Neuronal stem cell (in vitro differentiated cells): Measurements from ENCODE around the gene MYO9A.

ENCODE experiments used
- DNase-seq: peaks from one replicate; pipeline ENCODE4 v3.0.0-alpha.2; 2013; ENCODE audit warnings: low spot score
- H2AFZ ChIP-seq: one replicate; pipeline ENCODE4 v1.6.1; 2013; ENCODE audit warnings: mild to moderate bottlenecking, low read length, inconsistent platforms
- H2AK5ac ChIP-seq: 2 replicates; pipeline ENCODE4 v1.6.1; 2013; ENCODE audit warnings: low read depth, mild to moderate bottlenecking, inconsistent platforms, low read length, moderate library complexity, mixed read lengths
- H2BK120ac ChIP-seq: 2 replicates; pipeline ENCODE4 v1.6.1; 2013; ENCODE audit warnings: low read depth, mild to moderate bottlenecking, inconsistent platforms, low read length, moderate library complexity, mixed read lengths
- H2BK12ac ChIP-seq: one replicate; pipeline ENCODE4 v1.6.1; 2013; ENCODE audit warnings: low read length, inconsistent platforms
- H2BK15ac ChIP-seq: 2 replicates; pipeline ENCODE4 v1.6.1; 2013; ENCODE audit warnings: mild to moderate bottlenecking, low read length, inconsistent platforms, mixed read lengths
- H2BK5ac ChIP-seq: one replicate; pipeline ENCODE4 v1.6.1; 2013; ENCODE audit warnings: inconsistent platforms, mild to moderate bottlenecking, low read length, moderate library complexity
- H3K14ac ChIP-seq: one replicate; pipeline ENCODE4 v1.6.1; 2013; ENCODE audit warnings: low read length, inconsistent platforms
- H3K18ac ChIP-seq: 2 replicates; pipeline ENCODE4 v1.6.1; 2013; ENCODE audit warnings: low read length, inconsistent platforms
- H3K23ac ChIP-seq: 2 replicates; pipeline ENCODE4 v1.6.1; 2013; ENCODE audit warnings: low read depth, mild to moderate bottlenecking, mixed read lengths, low read length, inconsistent platforms; ENCODE audit not compliant: poor library complexity
- H3K27ac ChIP-seq: replicated peaks from 3 replicates; pipeline ENCODE4 v1.5.1; 2013; ENCODE audit warnings: low read length, inconsistent platforms
- H3K27me3 ChIP-seq, 3 experiments: 2 replicates each; pipeline ENCODE4 v1.6.1; 2013; ENCODE audit warnings: low read length in 3 of 3, mild to moderate bottlenecking in 2 of 3, inconsistent platforms in 1 of 3, low read depth in 1 of 3, mixed read lengths in 1 of 3, moderate library complexity in 1 of 3; ENCODE audit not compliant: control insufficient read depth in 3 of 3, insufficient read depth in 3 of 3
- H3K36me3 ChIP-seq, 2 donors: replicated peaks in 1 of 2; 2 replicates each; pipeline ENCODE4 v1.6.1; 2013; ENCODE audit warnings: low read length in 2 of 2; ENCODE audit not compliant: control insufficient read depth in 2 of 2, insufficient read depth in 2 of 2
- H3K4ac ChIP-seq: 2 replicates; pipeline ENCODE4 v1.6.1; 2013; ENCODE audit warnings: inconsistent platforms, mild to moderate bottlenecking, low read length, moderate library complexity
- H3K4me1 ChIP-seq, 2 donors: 1 replicate in 1 of 2; 2 replicates in 1 of 2; pipeline ENCODE4 v1.6.1; 2013; ENCODE audit warnings: low read length in 2 of 2, low read depth in 1 of 2; ENCODE audit not compliant: control insufficient read depth in 2 of 2, insufficient read depth in 1 of 2
- H3K4me2 ChIP-seq: one replicate; pipeline ENCODE4 v1.6.1; 2013; ENCODE audit warnings: mild to moderate bottlenecking, low read length, inconsistent platforms; ENCODE audit not compliant: insufficient read depth, poor library complexity, severe bottlenecking
- H3K4me3 ChIP-seq, 2 donors: 2 replicates each; pipeline ENCODE4 v1.5.1; 2013; ENCODE audit warnings: low read length in 2 of 2, mild to moderate bottlenecking in 2 of 2, inconsistent platforms in 1 of 2, moderate library complexity in 1 of 2
- H3K79me1 ChIP-seq: one replicate; pipeline ENCODE4 v1.6.1; 2013; ENCODE audit warnings: low read depth, mild to moderate bottlenecking, inconsistent platforms, low read length, moderate library complexity
- H3K9ac ChIP-seq: one replicate; pipeline ENCODE4 v1.6.1; 2013; ENCODE audit warnings: mild to moderate bottlenecking, low read depth, low read length, inconsistent platforms; ENCODE audit not compliant: poor library complexity
- H3K9me3 ChIP-seq, 2 donors: replicated peaks in 1 of 2; 2 replicates each; pipeline versions ENCODE3 to v1.6.1; 2013; ENCODE audit warnings: low read length in 2 of 2, mild to moderate bottlenecking in 2 of 2, inconsistent platforms in 1 of 2, low read depth in 1 of 2, mixed read lengths in 1 of 2, moderate library complexity in 1 of 2; ENCODE audit not compliant: control insufficient read depth in 2 of 2, insufficient read depth in 1 of 2
- H4K8ac ChIP-seq: one replicate; pipeline ENCODE4 v1.6.1; 2013; ENCODE audit warnings: low read depth, mild to moderate bottlenecking, inconsistent platforms, low read length, moderate library complexity
- H4K91ac ChIP-seq: one replicate; pipeline ENCODE4 v1.6.1; 2013; ENCODE audit warnings: low read length, low read depth, mild to moderate bottlenecking, inconsistent platforms; ENCODE audit not compliant: poor library complexity
- whole genome bisulfite sequencing, 2 donors: extraction: QIAGEN DNeasy Blood & Tissue Kit; methylation state at CpG; one replicate each; pipeline ENCODE4 v1.1.7; 2013; ENCODE audit warnings: missing lambda C conversion rate in 2 of 2, mixed read lengths in 1 of 2; ENCODE audit not compliant: insufficient read length in 2 of 2, insufficient replicate concordance in 1 of 2; ENCODE audit errors: extremely low coverage in 2 of 2; 5-methylcytosine and 5-hydroxymethylcytosine counted together

The MYO9A gene

DNA sequence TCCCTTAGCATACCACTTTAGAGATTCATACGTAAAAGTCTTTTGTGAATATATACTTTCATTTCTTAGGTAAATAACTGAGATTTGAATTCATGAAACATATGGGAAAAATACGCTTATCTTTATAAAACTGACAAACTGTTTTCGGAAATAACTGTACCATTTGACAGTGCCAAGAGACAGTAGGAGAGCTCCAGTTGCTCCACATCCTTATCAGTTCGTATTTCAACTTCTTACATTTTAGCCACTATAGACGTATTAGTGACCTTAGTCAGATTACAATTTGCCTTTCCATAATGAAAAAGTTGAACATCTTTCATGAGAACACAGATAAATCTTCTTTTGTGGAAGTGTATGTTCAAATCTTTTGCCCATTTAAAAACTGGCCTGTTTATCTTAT, 174.1 kb downstream of the MYO9A start:
- H3K9me3 ChIP-seq = no peaks in the 10 kb centered on the region
- no peak overlapping the region for H3K4me3 ChIP-seq
- no peak overlapping the region for H3K4me2 ChIP-seq
- H2BK12ac ChIP-seq = no peak overlapping the region
- H3K4me1 ChIP-seq = peaks cover 0 to 7% of the 10 kb centered on the region in 2 donors
- H2BK15ac ChIP-seq = no peak overlapping the region
- no peak overlapping the region for H2AK5ac ChIP-seq
- no peaks in the 10 kb centered on the region for H3K27me3 ChIP-seq
- no peak overlapping the region for H3K9ac ChIP-seq
- no peaks in the 10 kb centered on the region for H3K36me3 ChIP-seq
- H2BK5ac ChIP-seq = no peak overlapping the region
- H4K8ac ChIP-seq = no peak overlapping the region
- no peak overlapping the region for H2BK120ac ChIP-seq
- H3K27ac ChIP-seq = no peak overlapping the region
- no peaks in the 10 kb centered on the region for H3K79me1 ChIP-seq
- no CpG with 5 or more reads among the region's 5 CpGs for WGBS, 2 donors
- H3K18ac ChIP-seq = no peak overlapping the region
- H2AFZ ChIP-seq = no peak overlapping the region
- H4K91ac ChIP-seq = no peak overlapping the region
- H3K23ac ChIP-seq = no peak overlapping the region
- no peak for DNase-seq
- no peak overlapping the region for H3K14ac ChIP-seq
- no peak overlapping the region for H3K4ac ChIP-seq

DNA sequence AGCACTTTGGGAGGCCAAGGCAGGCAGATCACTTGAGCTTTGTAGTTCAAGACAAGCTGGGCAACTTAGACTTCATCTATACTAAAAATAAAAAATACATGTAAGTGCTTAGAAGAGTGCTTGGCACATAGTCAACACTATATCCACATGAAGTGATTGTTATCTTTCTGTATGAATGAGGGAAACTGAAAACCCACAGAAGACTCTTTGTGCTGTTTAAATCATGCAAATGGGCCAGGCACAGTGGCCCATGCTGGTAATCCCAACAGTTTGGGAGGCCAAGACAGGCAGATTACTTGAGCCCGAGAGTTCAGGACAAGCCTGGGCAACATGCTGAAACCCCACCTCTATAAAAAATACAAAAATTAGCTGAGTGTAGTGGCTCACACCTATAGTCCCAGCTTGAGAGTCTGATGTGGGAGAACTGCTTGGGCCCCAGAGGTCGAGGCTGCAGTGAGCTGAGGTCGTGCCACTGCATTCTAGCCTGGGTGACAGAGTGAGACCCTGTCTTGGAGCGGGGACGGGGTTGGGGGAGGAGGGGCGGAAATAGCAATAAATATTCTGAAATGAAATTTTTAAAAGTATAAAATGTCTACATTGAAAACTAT, 177.9 kb downstream of the MYO9A start:
- Histone ChIP-seq H4K8ac (no peak overlapping the region), H2BK5ac (no peak overlapping the region), H3K4me1 (peaks cover 0 to 7% of the 10 kb centered on the region in 2 donors), H3K9ac (no peak overlapping the region), H2BK15ac (no peak overlapping the region), H3K79me1 (no peaks in the 10 kb centered on the region), H3K18ac (no peak overlapping the region), H3K4ac (no peak overlapping the region), H2AFZ (peak overlapping the region; percentile 57), H2BK12ac (no peak overlapping the region), H3K4me2 (no peak overlapping the region), H3K4me3 (no peak overlapping the region), H4K91ac (no peak overlapping the region), H3K36me3 (peaks cover 0 to 1% of the 10 kb centered on the region in 2 donors), H3K23ac (no peak overlapping the region), H3K27ac (no peak overlapping the region), H2BK120ac (no peak overlapping the region), H3K27me3 (no peaks in the 10 kb centered on the region), H3K14ac (no peak overlapping the region), H2AK5ac (no peak overlapping the region), H3K9me3 (no peaks in the 10 kb centered on the region)
- no peak for DNase-seq
- WGBS, 2 donors = no CpG with 5 or more reads among the region's 6 CpGs

DNA sequence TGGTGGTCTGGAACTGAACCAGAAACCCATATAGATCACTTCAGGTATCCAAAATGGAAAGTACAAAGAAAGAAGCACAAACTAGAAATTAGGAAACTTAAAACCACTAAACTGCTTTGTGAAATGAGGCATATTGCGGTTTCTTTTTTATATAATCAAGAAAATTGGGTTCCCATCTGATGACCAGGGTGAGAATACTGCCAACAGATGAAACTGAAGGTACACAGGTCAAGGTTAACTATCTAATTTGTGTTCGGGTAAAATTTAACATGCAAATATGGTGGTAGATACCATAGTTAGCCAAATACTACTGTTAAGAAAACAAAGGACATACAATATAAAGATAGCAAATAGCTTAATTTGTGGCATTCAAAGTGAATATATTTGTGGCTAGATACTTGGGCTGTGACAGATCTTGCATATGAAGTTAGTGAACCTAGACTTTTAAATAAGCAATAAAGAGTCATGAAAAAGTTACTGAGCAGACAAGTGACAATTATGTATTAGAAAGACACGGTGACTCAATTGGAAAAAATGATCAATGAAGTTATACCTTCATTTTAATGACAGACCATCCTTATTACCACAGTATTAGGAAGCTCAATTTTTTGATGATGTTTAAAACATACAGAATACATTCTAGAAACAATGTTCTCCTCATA, 180.2 kb downstream of the MYO9A start:
- WGBS, 2 donors = no CpG with 5 or more reads among the region's 3 CpGs
- Histone ChIP-seq H3K14ac (no peak overlapping the region), H3K36me3 (peaks cover 0 to 24% of the 10 kb centered on the region in 2 donors), H3K9ac (no peak overlapping the region), H2BK120ac (no peak overlapping the region), H3K9me3 (peaks cover 0 to 2% of the 10 kb centered on the region in 2 donors), H3K4me3 (no peak overlapping the region), H3K79me1 (no peaks in the 10 kb centered on the region), H2BK5ac (no peak overlapping the region), H4K8ac (no peak overlapping the region), H3K27ac (no peak overlapping the region), H3K18ac (no peak overlapping the region), H2BK12ac (no peak overlapping the region), H4K91ac (no peak overlapping the region), H3K27me3 (no peaks in the 10 kb centered on the region), H2AFZ (no peak overlapping the region), H3K4me2 (no peak overlapping the region), H3K4ac (no peak overlapping the region), H3K23ac (no peak overlapping the region), H2BK15ac (no peak overlapping the region), H2AK5ac (no peak overlapping the region), H3K4me1 (peaks cover 0 to 7% of the 10 kb centered on the region in 2 donors)
- DNase-seq = no peak

DNA sequence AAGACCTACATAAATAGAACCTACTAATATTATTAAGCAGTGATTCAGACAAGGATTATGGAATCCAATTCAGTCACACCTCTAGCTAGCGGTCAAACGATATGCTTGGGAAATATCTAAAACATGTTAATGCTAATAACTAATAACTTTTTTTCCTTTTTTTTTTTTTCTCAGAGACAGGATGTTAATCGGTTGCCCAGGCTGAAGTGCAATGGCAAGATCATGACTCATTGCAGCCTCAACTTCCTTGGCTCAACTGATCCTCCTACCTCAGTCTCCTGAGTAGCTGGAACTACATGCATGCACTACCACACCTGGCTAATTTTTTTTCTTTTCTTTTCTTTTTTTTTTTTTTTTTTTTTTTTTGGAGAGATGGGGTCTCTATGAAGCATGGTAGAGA, 183.5 kb downstream of the MYO9A start:
- Histone ChIP-seq H3K23ac (no peak overlapping the region), H3K4me3 (no peak overlapping the region), H2BK120ac (no peak overlapping the region), H3K18ac (no peak overlapping the region), H4K8ac (no peak overlapping the region), H3K14ac (no peak overlapping the region), H3K4me1 (no peaks in the 10 kb centered on the region), H2AK5ac (no peak overlapping the region), H3K27me3 (peaks cover 0 to 2% (median 0%) of the 10 kb centered on the region in 3 experiments), H2BK15ac (no peak overlapping the region), H3K79me1 (no peaks in the 10 kb centered on the region), H3K4me2 (no peak overlapping the region), H4K91ac (no peak overlapping the region), H3K4ac (no peak overlapping the region), H3K36me3 (peaks cover 0 to 38% of the 10 kb centered on the region in 2 donors), H3K9ac (no peak overlapping the region), H2BK12ac (no peak overlapping the region), H3K27ac (no peak overlapping the region), H3K9me3 (peaks cover 5 to 23% of the 10 kb centered on the region in 2 donors), H2BK5ac (no peak overlapping the region), H2AFZ (no peak overlapping the region)
- DNase-seq = no peak
- no CpG with 5 or more reads among the region's 3 CpGs for WGBS, 2 donors
